Ovary (tissue), 3 donors: ENCODE measurements around the gene CYP27C1.

Experiments
- CTCF ChIP-seq, 3 donors: fragments of 450-650 bp in 2 of 3; fragments of 200-600 bp in 1 of 3; IDR thresholded peaks; one replicate each; pipeline versions ENCODE4 v1.5.1 to v1.8.0; 2016 to 2022; ENCODE audit warnings: antibody characterized with exemption in 3 of 3, mild to moderate bottlenecking in 1 of 3
- POLR2A ChIP-seq: fragments of 450-650 bp; IDR thresholded peaks from one replicate; pipeline ENCODE4 v1.6.1; 2017; ENCODE audit warnings: antibody characterized with exemption, mild to moderate bottlenecking, moderate library complexity
- donor health status: DM: no; HTN: no; CAD: no.

- no peak for TF ChIP-seq CTCF (IDR thresholded peaks at IDR 0.05)
- TF ChIP-seq POLR2A, result no peak
Observed at GRCh38 chr2:127225186-127225960, 5.3 kb upstream of the CYP27C1 start.
